Omental fat pad (tissue), 4 donors: ENCODE data around the gene RRP36. TPM values are rescaled to one million over a fixed set of nuclear protein-coding genes. Genes with fewer than 3 reads are reported as not detected.
A peak's percentile ranks its signal among the peaks of the same experiment; 100 is the strongest.

Experiments
- ATAC-seq: fragments of 150-250 bp; one replicate; pipeline ENCODE4 v1.9.1; 2016; ENCODE audit warnings: mild to moderate bottlenecking, moderate library complexity; ENCODE audit not compliant: low FRiP score
- DNase-seq: peaks from one replicate; pipeline ENCODE4 v3.0.0-alpha.2; 2019; ENCODE audit warnings: low spot score
- total RNA-seq, 4 donors: library from RNA; depleted of rRNA; stranded (reverse); fragments of >200 nt; gene quantifications; one replicate each; pipeline ENCODE4 v1.1.0, GENCODE V29; 2016
- TF ChIP-seq, protein P1 (sequence below), 3 donors: fragments of 450-650 bp; IDR thresholded peaks; one replicate each; pipeline ENCODE4 v1.5.1; 2016 to 2017; ENCODE audit warnings: antibody characterized with exemption in 3 of 3, mild to moderate bottlenecking in 3 of 3, moderate library complexity in 2 of 3

RRP36 gene
- total RNA-seq, 4 donors from 2014 or later, result 44.1 to 54.2 (median 48.7) TPM

- DNase-seq (no peak), ATAC-seq (no peak)
- TF ChIP-seq, protein P1, sequence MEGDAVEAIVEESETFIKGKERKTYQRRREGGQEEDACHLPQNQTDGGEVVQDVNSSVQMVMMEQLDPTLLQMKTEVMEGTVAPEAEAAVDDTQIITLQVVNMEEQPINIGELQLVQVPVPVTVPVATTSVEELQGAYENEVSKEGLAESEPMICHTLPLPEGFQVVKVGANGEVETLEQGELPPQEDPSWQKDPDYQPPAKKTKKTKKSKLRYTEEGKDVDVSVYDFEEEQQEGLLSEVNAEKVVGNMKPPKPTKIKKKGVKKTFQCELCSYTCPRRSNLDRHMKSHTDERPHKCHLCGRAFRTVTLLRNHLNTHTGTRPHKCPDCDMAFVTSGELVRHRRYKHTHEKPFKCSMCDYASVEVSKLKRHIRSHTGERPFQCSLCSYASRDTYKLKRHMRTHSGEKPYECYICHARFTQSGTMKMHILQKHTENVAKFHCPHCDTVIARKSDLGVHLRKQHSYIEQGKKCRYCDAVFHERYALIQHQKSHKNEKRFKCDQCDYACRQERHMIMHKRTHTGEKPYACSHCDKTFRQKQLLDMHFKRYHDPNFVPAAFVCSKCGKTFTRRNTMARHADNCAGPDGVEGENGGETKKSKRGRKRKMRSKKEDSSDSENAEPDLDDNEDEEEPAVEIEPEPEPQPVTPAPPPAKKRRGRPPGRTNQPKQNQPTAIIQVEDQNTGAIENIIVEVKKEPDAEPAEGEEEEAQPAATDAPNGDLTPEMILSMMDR (IDR thresholded peaks at IDR 0.05), result no peak
These were observed 41.8 kb upstream of the RRP36 start for GRCh38 chr6:42979523-42980177.

- ATAC-seq (no peak), DNase-seq (no peak)
- TF ChIP-seq, protein P1 (IDR thresholded peaks at IDR 0.05), result no peak
These were observed 39.6 kb upstream of the RRP36 start for GRCh38 chr6:42981836-42982235.

- TF ChIP-seq, protein P1 (IDR thresholded peaks at IDR 0.05), result no peak
- ATAC-seq, result peak; percentile 97
- DNase-seq, result peak; percentile 81
These were observed 37.2 kb upstream of the RRP36 start, which contains the start of gene PPP2R5D for GRCh38 chr6:42984001-42984923. TSS of gene PPP2R5D (plus strand) at chr6:42984570. CDS start at chr6:42984678, 108 bp downstream.

DNA sequence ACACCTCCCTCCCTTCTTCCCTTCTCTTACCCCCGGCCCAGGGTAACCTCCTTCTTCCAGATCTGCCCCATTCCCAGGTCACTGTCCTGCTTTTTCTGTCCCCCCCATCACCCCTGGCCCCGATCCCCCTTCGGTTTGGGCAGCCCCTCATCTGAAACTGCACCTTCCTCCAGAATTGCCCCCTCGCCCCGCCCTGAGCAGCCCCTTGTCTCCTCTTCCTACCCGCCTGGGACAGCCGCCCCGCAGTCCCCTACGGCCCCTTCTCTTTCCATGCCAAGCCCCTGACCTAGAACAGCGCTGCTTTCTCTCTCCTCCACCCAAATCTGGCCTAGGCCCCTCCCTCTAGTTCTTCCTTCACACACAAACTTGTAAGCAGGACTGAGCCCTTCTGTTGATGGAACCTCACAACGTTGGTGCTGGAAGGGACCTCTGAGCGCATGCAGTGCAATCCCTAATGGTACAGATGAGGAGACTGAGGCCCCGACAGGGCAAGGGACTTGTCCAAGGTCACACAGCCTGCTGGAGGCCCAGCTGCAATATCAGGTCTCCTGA lies 36.4 kb upstream of the RRP36 start:
- no peak for ATAC-seq
- DNase-seq, result no peak
- TF ChIP-seq, protein P1 (IDR thresholded peaks at IDR 0.05), result no peak

DNA sequence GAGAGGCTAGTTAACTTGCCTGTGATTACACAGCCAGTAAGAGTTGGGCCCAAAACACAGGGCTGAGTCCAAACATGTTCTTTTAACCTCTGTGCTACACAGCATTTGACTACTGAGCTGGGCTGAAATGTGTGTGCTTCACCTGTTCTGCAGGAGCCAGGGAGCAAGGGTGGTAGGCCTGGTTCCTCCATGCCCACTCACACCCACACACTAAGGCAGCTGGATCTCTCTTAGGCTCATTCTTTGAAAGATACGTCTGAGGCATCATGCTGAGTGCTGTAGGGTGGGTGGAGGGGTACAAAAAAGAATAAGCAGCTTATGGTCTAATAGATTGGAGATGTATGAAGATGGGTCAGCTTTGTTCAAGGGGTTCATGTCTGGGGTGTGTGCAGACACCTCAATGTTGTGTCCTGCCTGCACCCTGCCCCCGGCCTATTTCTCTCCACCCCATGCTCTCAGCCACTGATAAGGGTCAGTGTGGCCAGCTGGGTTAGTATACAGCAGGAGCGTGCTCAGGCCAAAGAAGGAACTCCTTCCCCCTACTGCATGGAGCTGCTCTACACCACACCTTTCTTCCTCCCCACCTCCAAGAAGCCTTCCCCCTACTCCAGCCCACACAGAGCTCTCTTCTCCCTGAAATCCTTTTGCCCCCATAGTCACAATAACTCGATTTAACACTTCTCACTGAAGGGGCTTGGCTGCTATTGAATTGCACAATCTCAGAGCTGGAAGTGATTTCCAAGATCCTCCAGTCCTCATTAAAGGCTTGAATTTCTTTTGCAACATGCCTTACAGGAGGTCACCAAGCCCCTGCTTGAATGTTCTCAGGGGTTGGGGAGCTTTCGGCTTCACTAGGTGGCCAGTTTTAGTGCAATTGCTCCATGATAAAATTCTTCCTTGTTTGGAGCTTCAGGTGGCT lies 33.6 kb upstream of the RRP36 start:
- DNase-seq (no peak), ATAC-seq (no peak)
- TF ChIP-seq, protein P1 (IDR thresholded peaks at IDR 0.05), result no peak

GRCh38 chr6:42988486-42989020 lies 32.9 kb upstream of the RRP36 start:
- TF ChIP-seq, protein P1 (IDR thresholded peaks at IDR 0.05), result no peak
- no peak for ATAC-seq
- no peak for DNase-seq
